ENCODE data around the gene CHCHD3.
A peak's percentile ranks its signal among the peaks of the same experiment; 100 is the strongest.

CHCHD3 gene

DNA sequence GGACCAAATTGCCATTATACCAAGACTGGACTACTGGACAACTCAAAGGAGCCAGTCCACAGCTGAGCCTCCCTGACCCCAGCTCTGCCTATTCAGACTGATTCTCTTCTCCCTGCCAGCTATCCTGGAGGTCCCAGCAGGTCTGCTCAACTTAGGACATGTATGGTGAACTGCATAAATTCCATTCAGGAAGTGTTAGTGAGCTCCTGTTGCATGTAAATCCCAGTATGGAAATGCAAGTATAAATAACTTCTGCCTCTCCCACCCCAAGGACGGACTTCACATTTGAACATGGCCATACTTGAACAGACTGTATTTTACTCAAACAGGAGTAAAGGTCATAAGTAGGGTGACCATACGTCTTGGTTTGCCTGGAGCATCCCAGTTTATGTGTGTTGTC is 128.4 kb downstream of the CHCHD3 start:
- no peak for TF ChIP-seq TOX (CRISPR knock-in tag; IDR thresholded peaks at IDR 0.05; ENCODE audit: borderline replicate concordance)
- TF ChIP-seq ZNF565 (CRISPR knock-in tag; conservative IDR thresholded peaks at IDR 0.05; ENCODE audit: low read depth): no peak
- TF ChIP-seq ISL1 (CRISPR knock-in tag; IDR thresholded peaks at IDR 0.05): no peak
- no peak for TF ChIP-seq ARNTL (CRISPR knock-in tag; IDR thresholded peaks at IDR 0.05; ENCODE audit: borderline replicate concordance, low read depth)
- TF ChIP-seq ZFP30 (CRISPR knock-in tag; IDR thresholded peaks at IDR 0.05): no peak
- no peak for TF ChIP-seq ZFP3 (CRISPR knock-in tag; IDR thresholded peaks at IDR 0.05)
- no peak for TF ChIP-seq CSDC2 (CRISPR knock-in tag; IDR thresholded peaks at IDR 0.05)
- TF ChIP-seq TCF4 (CRISPR knock-in tag; IDR thresholded peaks at IDR 0.05; ENCODE audit: borderline replicate concordance): no peak
- TF ChIP-seq BACH2 (CRISPR knock-in tag; IDR thresholded peaks at IDR 0.05; ENCODE audit: borderline replicate concordance): no peak
- no peak for TF ChIP-seq GLIS3 (CRISPR knock-in tag; IDR thresholded peaks at IDR 0.05)
- TF ChIP-seq ESRRG (CRISPR knock-in tag; IDR thresholded peaks at IDR 0.05): no peak
- TF ChIP-seq, protein P1, sequence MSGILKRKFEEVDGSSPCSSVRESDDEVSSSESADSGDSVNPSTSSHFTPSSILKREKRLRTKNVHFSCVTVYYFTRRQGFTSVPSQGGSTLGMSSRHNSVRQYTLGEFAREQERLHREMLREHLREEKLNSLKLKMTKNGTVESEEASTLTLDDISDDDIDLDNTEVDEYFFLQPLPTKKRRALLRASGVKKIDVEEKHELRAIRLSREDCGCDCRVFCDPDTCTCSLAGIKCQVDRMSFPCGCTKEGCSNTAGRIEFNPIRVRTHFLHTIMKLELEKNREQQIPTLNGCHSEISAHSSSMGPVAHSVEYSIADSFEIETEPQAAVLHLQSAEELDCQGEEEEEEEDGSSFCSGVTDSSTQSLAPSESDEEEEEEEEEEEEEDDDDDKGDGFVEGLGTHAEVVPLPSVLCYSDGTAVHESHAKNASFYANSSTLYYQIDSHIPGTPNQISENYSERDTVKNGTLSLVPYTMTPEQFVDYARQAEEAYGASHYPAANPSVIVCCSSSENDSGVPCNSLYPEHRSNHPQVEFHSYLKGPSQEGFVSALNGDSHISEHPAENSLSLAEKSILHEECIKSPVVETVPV (CRISPR knock-in tag; IDR thresholded peaks at IDR 0.05): no peak
- TF ChIP-seq SNAI2 (CRISPR knock-in tag; IDR thresholded peaks at IDR 0.05): no peak
- no peak for TF ChIP-seq PPARA (CRISPR knock-in tag; IDR thresholded peaks at IDR 0.05; ENCODE audit: borderline replicate concordance)
- TF ChIP-seq ZC3H10 (CRISPR knock-in tag; IDR thresholded peaks at IDR 0.05): no peak
- no peak for TF ChIP-seq ZNF70 (CRISPR knock-in tag; IDR thresholded peaks at IDR 0.05)
- no peak for ATAC-seq

DNA sequence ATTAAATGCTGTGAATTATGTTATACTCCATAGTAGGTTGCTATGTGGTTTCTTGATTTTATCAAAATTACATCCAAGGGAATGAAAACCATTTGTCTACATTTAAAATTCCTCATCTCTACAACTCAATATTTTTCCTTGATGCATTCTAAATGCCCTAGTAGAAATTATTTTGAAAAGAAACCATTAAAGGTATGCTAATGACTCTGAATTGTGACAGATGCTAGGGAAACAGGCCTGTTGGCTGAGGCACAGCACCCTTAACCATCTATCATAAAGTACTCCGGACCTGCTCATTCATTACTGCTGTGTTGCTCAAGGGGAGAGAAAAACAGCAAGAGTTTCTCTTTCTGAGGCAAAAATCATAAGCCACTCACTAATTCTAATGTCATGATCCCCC is 131.2 kb downstream of the CHCHD3 start:
- ATAC-seq: peak; percentile 68
- TF ChIP-seq ZFP30 (CRISPR knock-in tag; IDR thresholded peaks at IDR 0.05) (no peak), TCF4 (CRISPR knock-in tag; IDR thresholded peaks at IDR 0.05; ENCODE audit: borderline replicate concordance) (peak; percentile 55; the same call in 1 of the 2 replicates), CSDC2 (CRISPR knock-in tag; IDR thresholded peaks at IDR 0.05) (no peak), ZC3H10 (CRISPR knock-in tag; IDR thresholded peaks at IDR 0.05) (no peak), ARNTL (CRISPR knock-in tag; IDR thresholded peaks at IDR 0.05; ENCODE audit: borderline replicate concordance, low read depth) (no peak), ZNF565 (CRISPR knock-in tag; conservative IDR thresholded peaks at IDR 0.05; ENCODE audit: low read depth) (no peak), SNAI2 (CRISPR knock-in tag; IDR thresholded peaks at IDR 0.05) (no peak), TOX (CRISPR knock-in tag; IDR thresholded peaks at IDR 0.05; ENCODE audit: borderline replicate concordance) (no peak), ISL1 (CRISPR knock-in tag; IDR thresholded peaks at IDR 0.05) (peak; percentile 96), RARB (CRISPR knock-in tag; IDR thresholded peaks at IDR 0.05) (no peak)
- TF ChIP-seq, protein P1 (CRISPR knock-in tag; IDR thresholded peaks at IDR 0.05): no peak
- TF ChIP-seq, protein P2, sequence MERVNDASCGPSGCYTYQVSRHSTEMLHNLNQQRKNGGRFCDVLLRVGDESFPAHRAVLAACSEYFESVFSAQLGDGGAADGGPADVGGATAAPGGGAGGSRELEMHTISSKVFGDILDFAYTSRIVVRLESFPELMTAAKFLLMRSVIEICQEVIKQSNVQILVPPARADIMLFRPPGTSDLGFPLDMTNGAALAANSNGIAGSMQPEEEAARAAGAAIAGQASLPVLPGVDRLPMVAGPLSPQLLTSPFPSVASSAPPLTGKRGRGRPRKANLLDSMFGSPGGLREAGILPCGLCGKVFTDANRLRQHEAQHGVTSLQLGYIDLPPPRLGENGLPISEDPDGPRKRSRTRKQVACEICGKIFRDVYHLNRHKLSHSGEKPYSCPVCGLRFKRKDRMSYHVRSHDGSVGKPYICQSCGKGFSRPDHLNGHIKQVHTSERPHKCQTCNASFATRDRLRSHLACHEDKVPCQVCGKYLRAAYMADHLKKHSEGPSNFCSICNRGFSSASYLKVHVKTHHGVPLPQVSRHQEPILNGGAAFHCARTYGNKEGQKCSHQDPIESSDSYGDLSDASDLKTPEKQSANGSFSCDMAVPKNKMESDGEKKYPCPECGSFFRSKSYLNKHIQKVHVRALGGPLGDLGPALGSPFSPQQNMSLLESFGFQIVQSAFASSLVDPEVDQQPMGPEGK (CRISPR knock-in tag; IDR thresholded peaks at IDR 0.05; ENCODE audit: borderline replicate concordance): peak; percentile 26; the same call in 1 of the 2 replicates
- TF ChIP-seq, protein P3, sequence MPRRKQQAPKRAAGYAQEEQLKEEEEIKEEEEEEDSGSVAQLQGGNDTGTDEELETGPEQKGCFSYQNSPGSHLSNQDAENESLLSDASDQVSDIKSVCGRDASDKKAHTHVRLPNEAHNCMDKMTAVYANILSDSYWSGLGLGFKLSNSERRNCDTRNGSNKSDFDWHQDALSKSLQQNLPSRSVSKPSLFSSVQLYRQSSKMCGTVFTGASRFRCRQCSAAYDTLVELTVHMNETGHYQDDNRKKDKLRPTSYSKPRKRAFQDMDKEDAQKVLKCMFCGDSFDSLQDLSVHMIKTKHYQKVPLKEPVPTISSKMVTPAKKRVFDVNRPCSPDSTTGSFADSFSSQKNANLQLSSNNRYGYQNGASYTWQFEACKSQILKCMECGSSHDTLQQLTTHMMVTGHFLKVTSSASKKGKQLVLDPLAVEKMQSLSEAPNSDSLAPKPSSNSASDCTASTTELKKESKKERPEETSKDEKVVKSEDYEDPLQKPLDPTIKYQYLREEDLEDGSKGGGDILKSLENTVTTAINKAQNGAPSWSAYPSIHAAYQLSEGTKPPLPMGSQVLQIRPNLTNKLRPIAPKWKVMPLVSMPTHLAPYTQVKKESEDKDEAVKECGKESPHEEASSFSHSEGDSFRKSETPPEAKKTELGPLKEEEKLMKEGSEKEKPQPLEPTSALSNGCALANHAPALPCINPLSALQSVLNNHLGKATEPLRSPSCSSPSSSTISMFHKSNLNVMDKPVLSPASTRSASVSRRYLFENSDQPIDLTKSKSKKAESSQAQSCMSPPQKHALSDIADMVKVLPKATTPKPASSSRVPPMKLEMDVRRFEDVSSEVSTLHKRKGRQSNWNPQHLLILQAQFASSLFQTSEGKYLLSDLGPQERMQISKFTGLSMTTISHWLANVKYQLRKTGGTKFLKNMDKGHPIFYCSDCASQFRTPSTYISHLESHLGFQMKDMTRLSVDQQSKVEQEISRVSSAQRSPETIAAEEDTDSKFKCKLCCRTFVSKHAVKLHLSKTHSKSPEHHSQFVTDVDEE (CRISPR knock-in tag; IDR thresholded peaks at IDR 0.05): peak; percentile 75; the same call in 1 of the 2 replicates
- TF ChIP-seq, protein P4, sequence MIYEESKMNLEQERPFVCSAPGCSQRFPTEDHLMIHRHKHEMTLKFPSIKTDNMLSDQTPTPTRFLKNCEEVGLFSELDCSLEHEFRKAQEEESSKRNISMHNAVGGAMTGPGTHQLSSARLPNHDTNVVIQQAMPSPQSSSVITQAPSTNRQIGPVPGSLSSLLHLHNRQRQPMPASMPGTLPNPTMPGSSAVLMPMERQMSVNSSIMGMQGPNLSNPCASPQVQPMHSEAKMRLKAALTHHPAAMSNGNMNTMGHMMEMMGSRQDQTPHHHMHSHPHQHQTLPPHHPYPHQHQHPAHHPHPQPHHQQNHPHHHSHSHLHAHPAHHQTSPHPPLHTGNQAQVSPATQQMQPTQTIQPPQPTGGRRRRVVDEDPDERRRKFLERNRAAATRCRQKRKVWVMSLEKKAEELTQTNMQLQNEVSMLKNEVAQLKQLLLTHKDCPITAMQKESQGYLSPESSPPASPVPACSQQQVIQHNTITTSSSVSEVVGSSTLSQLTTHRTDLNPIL (CRISPR knock-in tag; IDR thresholded peaks at IDR 0.05; ENCODE audit: low read depth): no peak

DNA sequence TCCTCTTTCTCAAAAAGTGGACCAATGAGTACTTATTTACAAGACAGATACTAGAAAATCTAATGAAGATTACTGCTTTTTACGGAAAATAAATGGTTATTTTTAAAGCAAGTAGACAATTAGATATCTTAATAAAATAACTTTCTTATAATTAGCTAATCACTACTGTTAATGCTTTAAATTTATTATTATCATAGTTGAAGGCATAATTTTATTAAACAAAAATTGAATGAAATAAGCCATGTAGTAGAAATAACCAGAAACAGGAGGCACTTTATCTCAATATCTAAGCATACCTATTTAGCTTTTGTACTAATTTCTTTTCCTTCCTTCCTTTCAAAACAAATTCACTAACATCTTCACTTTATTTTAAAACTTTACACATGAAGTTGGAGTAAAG is 134.9 kb downstream of the CHCHD3 start:
- no peak for ATAC-seq
- TF ChIP-seq, protein P1 (CRISPR knock-in tag; IDR thresholded peaks at IDR 0.05): 0 out of 2 replicates have a peak, but pooled peaks have one; percentile 30
- TF ChIP-seq SNAI2 (CRISPR knock-in tag; IDR thresholded peaks at IDR 0.05): no peak
- TF ChIP-seq TCF4 (CRISPR knock-in tag; IDR thresholded peaks at IDR 0.05; ENCODE audit: borderline replicate concordance): peak; percentile 80
- TF ChIP-seq RARB (CRISPR knock-in tag; IDR thresholded peaks at IDR 0.05): no peak
- TF ChIP-seq ISL1 (CRISPR knock-in tag; IDR thresholded peaks at IDR 0.05): peak; percentile 85
- TF ChIP-seq PPARA (CRISPR knock-in tag; IDR thresholded peaks at IDR 0.05; ENCODE audit: borderline replicate concordance): no peak
- TF ChIP-seq OSR1 (CRISPR knock-in tag; IDR thresholded peaks at IDR 0.05): no peak
- no peak for TF ChIP-seq ZNF8 (CRISPR knock-in tag; IDR thresholded peaks at IDR 0.05)
- no peak for TF ChIP-seq ZFP3 (CRISPR knock-in tag; IDR thresholded peaks at IDR 0.05)
- TF ChIP-seq ZNF565 (CRISPR knock-in tag; conservative IDR thresholded peaks at IDR 0.05; ENCODE audit: low read depth): no peak
- TF ChIP-seq ARNTL (CRISPR knock-in tag; IDR thresholded peaks at IDR 0.05; ENCODE audit: borderline replicate concordance, low read depth): no peak
- TF ChIP-seq, protein P5, sequence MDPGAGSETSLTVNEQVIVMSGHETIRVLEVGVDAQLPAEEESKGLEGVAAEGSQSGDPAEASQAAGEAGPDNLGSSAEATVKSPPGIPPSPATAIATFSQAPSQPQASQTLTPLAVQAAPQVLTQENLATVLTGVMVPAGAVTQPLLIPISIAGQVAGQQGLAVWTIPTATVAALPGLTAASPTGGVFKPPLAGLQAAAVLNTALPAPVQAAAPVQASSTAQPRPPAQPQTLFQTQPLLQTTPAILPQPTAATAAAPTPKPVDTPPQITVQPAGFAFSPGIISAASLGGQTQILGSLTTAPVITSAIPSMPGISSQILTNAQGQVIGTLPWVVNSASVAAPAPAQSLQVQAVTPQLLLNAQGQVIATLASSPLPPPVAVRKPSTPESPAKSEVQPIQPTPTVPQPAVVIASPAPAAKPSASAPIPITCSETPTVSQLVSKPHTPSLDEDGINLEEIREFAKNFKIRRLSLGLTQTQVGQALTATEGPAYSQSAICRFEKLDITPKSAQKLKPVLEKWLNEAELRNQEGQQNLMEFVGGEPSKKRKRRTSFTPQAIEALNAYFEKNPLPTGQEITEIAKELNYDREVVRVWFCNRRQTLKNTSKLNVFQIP (CRISPR knock-in tag; IDR thresholded peaks at IDR 0.05; ENCODE audit: borderline replicate concordance, low read depth): no peak
- TF ChIP-seq GLIS3 (CRISPR knock-in tag; IDR thresholded peaks at IDR 0.05): no peak

Measured in SK-N-SH treated with all-trans-retinoic acid at 6 μM for 48 hours (cell line).